GM20431 (cell line): ENCODE data around the gene DENND4A.

Source experiments
- in situ Hi-C: fragments of 300-500 bp; cut with MseI, MboI; formaldehyde crosslinking; loops from one replicate; pipeline ENCODE4 v1.15.0; 2020; ENCODE audit warnings: low sequenced_read_pairs; ENCODE audit not compliant: unreplicated experiment

The DENND4A gene

GRCh38 chr15:65792138-65792987 lies at the start of gene DENND4A:
Gene DENND4A, minus strand, starts transcription at chr15:65792293. Its CDS starts 35,843 bp downstream, at chr15:65756450.
- in situ Hi-C loops, result no loop called here

GRCh38 chr15:65841121-65841930 lies 49.2 kb upstream of the DENND4A start:
- in situ Hi-C loops, result loop anchor here (25.0 kb wide), 1 partner anchor 204 kb away; no protein-coding TSS in a partner anchor

- in situ Hi-C loops, result loop anchor here (25.0 kb wide), 1 partner anchor 203 kb away; no protein-coding TSS in a partner anchor
Observed at GRCh38 chr15:65839985-65840384, 47.9 kb upstream of the DENND4A start.

GRCh38 chr15:65839354-65839901 lies 47.3 kb upstream of the DENND4A start:
- in situ Hi-C loops, result loop anchor here (25.0 kb wide), 1 partner anchor 202 kb away; no protein-coding TSS in a partner anchor

GRCh38 chr15:65837301-65838294 lies 45.5 kb upstream of the DENND4A start:
- in situ Hi-C loops, result loop anchor here (25.0 kb wide), 1 partner anchor 200 kb away; no protein-coding TSS in a partner anchor

- in situ Hi-C loops, result loop anchor here (25.0 kb wide), 1 partner anchor 199 kb away; no protein-coding TSS in a partner anchor
Observed at GRCh38 chr15:65836665-65837064, 44.6 kb upstream of the DENND4A start.

GRCh38 chr15:65835447-65835846 lies 43.4 kb upstream of the DENND4A start:
- in situ Hi-C loops, result loop anchor here (25.0 kb wide), 1 partner anchor 198 kb away; no protein-coding TSS in a partner anchor

GRCh38 chr15:65834603-65835282 lies 42.6 kb upstream of the DENND4A start:
- in situ Hi-C loops, result loop anchor here (25.0 kb wide), 1 partner anchor 197 kb away; no protein-coding TSS in a partner anchor

- in situ Hi-C loops, result loop anchor here (25.0 kb wide), 1 partner anchor 196 kb away; no protein-coding TSS in a partner anchor
Observed at GRCh38 chr15:65833501-65834205, 41.6 kb upstream of the DENND4A start.

GRCh38 chr15:65832549-65833364 lies 40.7 kb upstream of the DENND4A start:
- in situ Hi-C loops, result loop anchor here (25.0 kb wide), 1 partner anchor 195 kb away; no protein-coding TSS in a partner anchor

- in situ Hi-C loops, result loop anchor here (25.0 kb wide), 1 partner anchor 192 kb away; no protein-coding TSS in a partner anchor
Observed at GRCh38 chr15:65829130-65829764, 37.2 kb upstream of the DENND4A start.

GRCh38 chr15:65828585-65828984 lies 36.5 kb upstream of the DENND4A start:
- in situ Hi-C loops, result loop anchor here (25.0 kb wide), 1 partner anchor 191 kb away; no protein-coding TSS in a partner anchor

- in situ Hi-C loops, result loop anchor here (25.0 kb wide), 1 partner anchor 190 kb away; no protein-coding TSS in a partner anchor
Observed at GRCh38 chr15:65827065-65827464, 35.0 kb upstream of the DENND4A start.

- in situ Hi-C loops, result loop anchor here (25.0 kb wide), 1 partner anchor 188 kb away; no protein-coding TSS in a partner anchor
Observed at GRCh38 chr15:65824941-65825544, 33.0 kb upstream of the DENND4A start.

GRCh38 chr15:65824031-65824743 lies 32.1 kb upstream of the DENND4A start:
- in situ Hi-C loops, result no loop called here
